Prostate gland (tissue), 2 donors: ENCODE results near the gene WWOX. TPM values are rescaled to one million over a fixed set of nuclear protein-coding genes. Genes with fewer than 3 reads are reported as not detected.

ENCODE experiments used
- DNase-seq: peaks from one replicate; pipeline ENCODE4 v3.0.0-alpha.2; 2019; ENCODE audit warnings: low spot score
- H3K27ac ChIP-seq, 2 donors: fragments of 200-600 bp; sonication (generic); 2 replicates each; pipeline ENCODE4 v1.5.1; 2017 to 2019
- H3K27me3 ChIP-seq: fragments of 200-600 bp; sonication (generic); replicated peaks from 2 replicates; pipeline ENCODE4 v1.5.1; 2019; ENCODE audit not compliant: insufficient read depth
- H3K36me3 ChIP-seq, 2 donors: fragments of 200-600 bp; sonication (generic); 1 replicate in 1 of 2; 2 replicates in 1 of 2; pipeline versions ENCODE4 v1.5.1 to v1.8.1; 2017 to 2019
- H3K4me1 ChIP-seq: fragments of 200-600 bp; sonication (generic); replicated peaks from 2 replicates; pipeline ENCODE4 v1.5.1; 2019
- H3K4me3 ChIP-seq, 2 donors: fragments of 200-600 bp; sonication (generic); 2 replicates each; pipeline ENCODE4 v1.5.1; 2017 to 2019
- H3K9me3 ChIP-seq: fragments of 200-600 bp; sonication (generic); 2 replicates; pipeline ENCODE4 v1.5.1; 2017
- POLR2A ChIP-seq: fragments of 450-650 bp; IDR thresholded peaks from one replicate; pipeline ENCODE4 v1.6.1; 2016; ENCODE audit warnings: antibody characterized with exemption, mild to moderate bottlenecking
- POLR2AphosphoS5 ChIP-seq: sonication (generic); formaldehyde crosslinking; IDR thresholded peaks from one replicate; pipeline ENCODE4 v1.6.1; 2017; ENCODE audit warnings: antibody characterized with exemption
- WGBS: methylation state at CpG from one replicate; pipeline ENCODE4 v1.1.5; 2018; 5-methylcytosine and 5-hydroxymethylcytosine counted together
- intact Hi-C: fragments of 100-400 bp; cut with DNase I; formaldehyde crosslinking; loops from one replicate; pipeline ENCODE4 v1.14.2; 2022
- total RNA-seq, 2 donors: library from RNA; depleted of rRNA; stranded (reverse); fragments of >200 nt; gene quantifications; one replicate each; pipeline ENCODE4 v1.1.0, GENCODE V29; 2016
- TF ChIP-seq, protein P1 (sequence below), 4 experiments: fragments of 200-600 bp in 2 of 4; fragments of 450-650 bp in 2 of 4; sonication (generic) in 2 of 4; IDR thresholded peaks; 1 replicate in 3 of 4; 2 replicates in 1 of 4; pipeline ENCODE4 v1.5.1; 2016 to 2019; ENCODE audit warnings: antibody characterized with exemption in 4 of 4, mild to moderate bottlenecking in 2 of 4, moderate library complexity in 2 of 4

Gene WWOX
- total RNA-seq, 2 donors from 2014 or later: 93.2 to 99.4 TPM

DNA sequence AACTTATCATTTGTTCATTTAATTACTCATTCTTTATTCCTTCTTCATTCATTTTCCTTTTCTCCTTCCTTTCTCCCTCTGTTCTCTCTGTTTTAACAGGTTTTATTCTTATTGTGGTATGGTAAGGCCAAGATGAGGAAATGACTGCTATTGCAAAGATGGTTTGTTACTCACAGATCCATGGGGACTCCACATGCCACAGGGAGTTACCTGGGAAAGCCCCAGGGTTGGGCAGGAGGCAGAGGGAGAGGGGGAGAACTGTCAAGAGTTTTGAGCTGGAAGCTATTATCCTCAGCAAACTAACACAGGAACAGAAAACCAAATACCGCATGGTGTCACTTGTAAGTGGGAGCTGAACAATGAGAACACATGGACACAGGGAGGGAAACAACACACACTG, 453.3 kb downstream of the WWOX start:
- Histone ChIP-seq H3K36me3 (no peaks in the 10 kb centered on the region), H3K4me3 (no peak overlapping the region), H3K27me3 (no peaks in the 10 kb centered on the region), H3K27ac (no peak overlapping the region), H3K9me3 (no peaks in the 10 kb centered on the region), H3K4me1 (no peaks in the 10 kb centered on the region)
- TF ChIP-seq POLR2A (no peak), POLR2AphosphoS5 (no peak)
- TF ChIP-seq, protein P1, sequence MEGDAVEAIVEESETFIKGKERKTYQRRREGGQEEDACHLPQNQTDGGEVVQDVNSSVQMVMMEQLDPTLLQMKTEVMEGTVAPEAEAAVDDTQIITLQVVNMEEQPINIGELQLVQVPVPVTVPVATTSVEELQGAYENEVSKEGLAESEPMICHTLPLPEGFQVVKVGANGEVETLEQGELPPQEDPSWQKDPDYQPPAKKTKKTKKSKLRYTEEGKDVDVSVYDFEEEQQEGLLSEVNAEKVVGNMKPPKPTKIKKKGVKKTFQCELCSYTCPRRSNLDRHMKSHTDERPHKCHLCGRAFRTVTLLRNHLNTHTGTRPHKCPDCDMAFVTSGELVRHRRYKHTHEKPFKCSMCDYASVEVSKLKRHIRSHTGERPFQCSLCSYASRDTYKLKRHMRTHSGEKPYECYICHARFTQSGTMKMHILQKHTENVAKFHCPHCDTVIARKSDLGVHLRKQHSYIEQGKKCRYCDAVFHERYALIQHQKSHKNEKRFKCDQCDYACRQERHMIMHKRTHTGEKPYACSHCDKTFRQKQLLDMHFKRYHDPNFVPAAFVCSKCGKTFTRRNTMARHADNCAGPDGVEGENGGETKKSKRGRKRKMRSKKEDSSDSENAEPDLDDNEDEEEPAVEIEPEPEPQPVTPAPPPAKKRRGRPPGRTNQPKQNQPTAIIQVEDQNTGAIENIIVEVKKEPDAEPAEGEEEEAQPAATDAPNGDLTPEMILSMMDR (IDR thresholded peaks at IDR 0.05): no peak
- DNase-seq: no peak
- intact Hi-C loops: no loop called here
- WGBS: 95% methylated on average over 1 of the region's 1 CpG

DNA sequence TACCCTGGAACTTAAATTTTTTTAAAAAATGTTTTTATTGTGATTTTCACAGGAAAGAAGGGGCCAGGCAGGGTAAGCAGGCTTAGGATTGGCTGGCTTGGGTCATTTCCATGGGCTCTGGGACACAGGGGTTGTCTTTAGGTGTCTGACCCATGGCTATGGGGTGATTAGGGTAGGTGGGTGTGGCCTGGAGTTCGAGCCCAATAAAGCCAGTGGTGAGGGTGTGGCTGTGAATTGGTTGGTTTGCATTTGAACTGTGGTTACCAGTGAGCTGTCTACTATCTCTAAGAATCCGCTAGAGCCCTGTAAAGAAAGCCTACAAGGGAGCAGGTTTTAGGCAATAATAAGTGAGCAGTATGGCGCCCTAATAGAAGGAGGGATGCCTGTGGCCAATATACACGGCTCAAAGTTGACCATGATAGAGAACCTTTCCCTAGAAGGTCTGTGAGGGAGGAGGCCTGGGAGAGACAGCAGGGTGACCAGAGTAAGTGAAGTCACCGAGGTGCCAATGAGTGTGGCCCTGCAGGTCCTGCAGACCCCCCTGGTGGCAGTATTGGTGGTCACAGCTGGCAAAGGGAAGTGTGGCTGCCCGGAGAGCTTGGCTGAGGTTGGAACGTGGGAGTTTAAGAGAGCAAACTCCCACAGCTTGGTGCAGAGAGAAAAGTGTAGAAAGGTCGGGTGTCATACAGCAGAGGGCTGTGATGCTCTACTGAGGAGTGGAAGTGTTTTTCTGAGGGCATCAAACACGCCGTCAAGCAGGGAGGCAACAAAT, 454.0 kb downstream of the WWOX start:
- Histone ChIP-seq H3K36me3 (no peaks in the 10 kb centered on the region), H3K27ac (no peak overlapping the region), H3K4me3 (no peak overlapping the region), H3K9me3 (no peaks in the 10 kb centered on the region), H3K27me3 (no peaks in the 10 kb centered on the region), H3K4me1 (no peaks in the 10 kb centered on the region)
- TF ChIP-seq, protein P1 (IDR thresholded peaks at IDR 0.05): no peak
- TF ChIP-seq POLR2AphosphoS5 (no peak), POLR2A (no peak)
- intact Hi-C loops: no loop called here
- no peak for DNase-seq
- 91% methylated on average over 10 of the region's 10 CpGs for WGBS

DNA sequence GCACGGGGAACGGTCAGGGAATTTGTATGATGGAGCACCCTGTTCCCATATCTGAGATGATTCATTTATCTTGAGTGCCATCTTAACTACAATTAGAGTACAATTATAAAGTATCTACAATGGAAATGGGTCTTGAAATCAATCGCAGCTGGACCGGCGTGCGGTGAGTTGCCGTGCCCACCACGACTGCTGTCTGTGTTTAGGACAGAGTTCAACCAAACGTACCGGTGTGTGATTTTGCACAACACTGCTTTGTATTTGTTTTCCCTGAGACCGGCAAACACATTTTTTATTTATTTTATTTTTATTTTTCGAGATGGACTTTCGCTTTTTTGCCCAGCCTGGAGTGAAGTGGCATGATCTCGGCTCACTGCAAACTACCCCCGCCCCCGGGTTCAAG, 457.0 kb downstream of the WWOX start:
- no peaks in the 10 kb centered on the region for H3K27me3 ChIP-seq
- no peaks in the 10 kb centered on the region for H3K36me3 ChIP-seq
- no peak overlapping the region for H3K4me3 ChIP-seq
- no peaks in the 10 kb centered on the region for H3K4me1 ChIP-seq
- WGBS: 95% methylated on average over 16 of the region's 16 CpGs
- no peak for TF ChIP-seq POLR2A
- no peak for TF ChIP-seq POLR2AphosphoS5
- TF ChIP-seq, protein P1 (IDR thresholded peaks at IDR 0.05): no peak
- DNase-seq: no peak
- H3K27ac ChIP-seq: no peak overlapping the region
- intact Hi-C loops: no loop called here
- H3K9me3 ChIP-seq: no peaks in the 10 kb centered on the region

DNA sequence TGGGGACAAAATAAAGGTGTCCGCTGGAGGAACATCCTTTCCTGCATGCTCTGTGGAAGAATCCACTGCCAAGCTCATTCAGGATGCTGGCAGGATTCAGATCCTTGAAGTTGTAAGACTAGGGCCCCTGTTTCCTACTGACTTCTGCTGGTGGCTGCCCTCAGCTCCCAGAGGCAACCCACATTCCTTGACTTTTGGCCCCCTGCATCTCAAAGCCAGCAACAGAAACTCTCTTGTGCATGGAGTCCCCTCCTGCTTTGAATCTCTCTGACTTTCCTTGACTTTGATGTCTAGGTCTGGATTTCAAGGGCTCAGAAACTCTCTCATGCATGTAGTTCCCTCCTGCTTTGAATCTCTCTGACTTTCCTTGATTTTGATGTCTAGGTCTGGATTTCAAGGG, 461.5 kb downstream of the WWOX start:
- H3K27me3 ChIP-seq: no peaks in the 10 kb centered on the region
- TF ChIP-seq, protein P1 (IDR thresholded peaks at IDR 0.05): no peak

DNA sequence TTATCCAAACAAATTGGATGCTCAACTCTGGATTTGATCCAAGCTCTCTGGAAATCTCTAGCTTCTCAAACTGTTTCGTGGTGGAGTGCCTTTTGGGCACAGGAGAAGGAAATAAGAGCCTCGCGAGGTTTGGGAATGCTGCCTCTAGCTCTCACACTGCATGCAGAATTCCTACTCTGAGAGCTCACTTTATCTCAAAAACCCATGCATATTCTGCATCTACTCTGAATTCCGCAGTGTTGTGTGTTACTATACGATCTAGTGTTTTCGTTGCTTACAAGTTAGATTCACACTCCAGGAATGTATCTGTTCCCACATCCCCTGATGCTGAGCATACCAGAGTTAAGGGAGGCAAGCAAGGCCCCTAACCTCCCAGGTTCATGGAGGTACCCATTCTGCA, 462.7 kb downstream of the WWOX start:
- Histone ChIP-seq H3K27ac (no peak overlapping the region), H3K9me3 (no peaks in the 10 kb centered on the region), H3K4me1 (no peaks in the 10 kb centered on the region), H3K36me3 (no peaks in the 10 kb centered on the region), H3K4me3 (no peak overlapping the region), H3K27me3 (no peaks in the 10 kb centered on the region)
- intact Hi-C loops: no loop called here
- TF ChIP-seq POLR2A (no peak), POLR2AphosphoS5 (no peak)
- TF ChIP-seq, protein P1 (IDR thresholded peaks at IDR 0.05): no peak
- 82% methylated on average over 6 of the region's 6 CpGs for WGBS
- no peak for DNase-seq

More for the DNA sequence above, 461.5 kb downstream of the WWOX start:
- WGBS: 95% methylated on average over 1 of the region's 1 CpG
- Histone ChIP-seq H3K4me3 (no peak overlapping the region), H3K36me3 (no peaks in the 10 kb centered on the region), H3K27ac (no peak overlapping the region), H3K9me3 (no peaks in the 10 kb centered on the region), H3K4me1 (no peaks in the 10 kb centered on the region)
- intact Hi-C loops: no loop called here
- DNase-seq: no peak
